Measurements from ENCODE around the gene GARIN5B. TPM values are rescaled to one million over a fixed set of nuclear protein-coding genes. Genes with fewer than 3 reads are reported as not detected.
"Not testable (repeated sequence)": the region's sequence is repeated elsewhere in the genome, so short reads cannot be mapped to it uniquely, and the experiment has no call there.

The GARIN5B gene
- polyA plus RNA-seq, 3 donors: 0.12 to 0.24 (median 0.13) TPM

GRCh38 chr19:55339889-55340783, 22.9 kb downstream of the GARIN5B start:
- DNase-seq (ENCODE audit: extremely low read depth in 1 of 11, low read depth in 9 of 11, low spot score in 4 of 11): no peak

- DNase-seq (ENCODE audit: extremely low read depth in 1 of 11, low read depth in 9 of 11, low spot score in 4 of 11): peak; percentile 100
These were observed 23.8 kb downstream of the GARIN5B start, which contains the start of gene KMT5C for GRCh38 chr19:55339105-55339888. Gene KMT5C, plus strand, starts transcription at chr19:55339876. Its CDS starts 2,061 bp downstream, at chr19:55341937.

- no peak for DNase-seq (ENCODE audit: extremely low read depth in 1 of 11, low read depth in 9 of 11, low spot score in 4 of 11)
These were observed 27.0 kb downstream of the GARIN5B start for GRCh38 chr19:55336101-55336500.

- DNase-seq (ENCODE audit: extremely low read depth in 1 of 11, low read depth in 9 of 11, low spot score in 4 of 11): peak in 1 of 11 donors; percentile 60
These were observed 29.2 kb downstream of the GARIN5B start for GRCh38 chr19:55333870-55334269.

- not testable (repeated sequence) for DNase-seq (ENCODE audit: extremely low read depth in 1 of 11, low read depth in 9 of 11, low spot score in 4 of 11)
These were observed 33.3 kb downstream of the GARIN5B start for GRCh38 chr19:55329791-55330190.

GRCh38 chr19:55328774-55329318, 34.2 kb downstream of the GARIN5B start:
- not testable (repeated sequence) for DNase-seq (ENCODE audit: extremely low read depth in 1 of 11, low read depth in 9 of 11, low spot score in 4 of 11)

GRCh38 chr19:55325172-55325571, 37.9 kb downstream of the GARIN5B start, which contains the start of gene TMEM150B:
Gene TMEM150B, minus strand, starts transcription at chr19:55325341. Its CDS starts 4,305 bp downstream, at chr19:55321036.
- DNase-seq (ENCODE audit: extremely low read depth in 1 of 11, low read depth in 9 of 11, low spot score in 4 of 11): no peak

GRCh38 chr19:55324662-55325061, 38.4 kb downstream of the GARIN5B start:
- no peak for DNase-seq (ENCODE audit: extremely low read depth in 1 of 11, low read depth in 9 of 11, low spot score in 4 of 11)

- no peak for DNase-seq (ENCODE audit: extremely low read depth in 1 of 11, low read depth in 9 of 11, low spot score in 4 of 11)
These were observed 40.7 kb downstream of the GARIN5B start for GRCh38 chr19:55322204-55322885.

GRCh38 chr19:55321466-55322137, 41.5 kb downstream of the GARIN5B start:
- no peak for DNase-seq (ENCODE audit: extremely low read depth in 1 of 11, low read depth in 9 of 11, low spot score in 4 of 11)

- DNase-seq (ENCODE audit: extremely low read depth in 1 of 11, low read depth in 9 of 11, low spot score in 4 of 11): no peak
These were observed 42.1 kb downstream of the GARIN5B start for GRCh38 chr19:55320844-55321419.

- DNase-seq (ENCODE audit: extremely low read depth in 1 of 11, low read depth in 9 of 11, low spot score in 4 of 11): peak in 3 of 11 donors; percentile 49 to 56 (median 52)
These were observed 43.3 kb downstream of the GARIN5B start for GRCh38 chr19:55319785-55320184.

GRCh38 chr19:55316646-55317045, 46.4 kb downstream of the GARIN5B start:
- no peak for DNase-seq (ENCODE audit: extremely low read depth in 1 of 11, low read depth in 9 of 11, low spot score in 4 of 11)

- no peak for DNase-seq (ENCODE audit: extremely low read depth in 1 of 11, low read depth in 9 of 11, low spot score in 4 of 11)
These were observed 47.0 kb downstream of the GARIN5B start for GRCh38 chr19:55315956-55316525.

GRCh38 chr19:55314396-55314795, 48.7 kb downstream of the GARIN5B start:
- DNase-seq (ENCODE audit: extremely low read depth in 1 of 11, low read depth in 9 of 11, low spot score in 4 of 11): no peak

- DNase-seq (ENCODE audit: extremely low read depth in 1 of 11, low read depth in 9 of 11, low spot score in 4 of 11): peak in 1 of 11 donors; percentile 61
These were observed 50.2 kb downstream of the GARIN5B start for GRCh38 chr19:55312621-55313512.

GRCh38 chr19:55311797-55312196, 51.3 kb downstream of the GARIN5B start:
- DNase-seq (ENCODE audit: extremely low read depth in 1 of 11, low read depth in 9 of 11, low spot score in 4 of 11): no peak

Data from renal cortex interstitium (tissue), 11 donors.